ENCODE results near the gene MYO1H.

The MYO1H gene

DNA sequence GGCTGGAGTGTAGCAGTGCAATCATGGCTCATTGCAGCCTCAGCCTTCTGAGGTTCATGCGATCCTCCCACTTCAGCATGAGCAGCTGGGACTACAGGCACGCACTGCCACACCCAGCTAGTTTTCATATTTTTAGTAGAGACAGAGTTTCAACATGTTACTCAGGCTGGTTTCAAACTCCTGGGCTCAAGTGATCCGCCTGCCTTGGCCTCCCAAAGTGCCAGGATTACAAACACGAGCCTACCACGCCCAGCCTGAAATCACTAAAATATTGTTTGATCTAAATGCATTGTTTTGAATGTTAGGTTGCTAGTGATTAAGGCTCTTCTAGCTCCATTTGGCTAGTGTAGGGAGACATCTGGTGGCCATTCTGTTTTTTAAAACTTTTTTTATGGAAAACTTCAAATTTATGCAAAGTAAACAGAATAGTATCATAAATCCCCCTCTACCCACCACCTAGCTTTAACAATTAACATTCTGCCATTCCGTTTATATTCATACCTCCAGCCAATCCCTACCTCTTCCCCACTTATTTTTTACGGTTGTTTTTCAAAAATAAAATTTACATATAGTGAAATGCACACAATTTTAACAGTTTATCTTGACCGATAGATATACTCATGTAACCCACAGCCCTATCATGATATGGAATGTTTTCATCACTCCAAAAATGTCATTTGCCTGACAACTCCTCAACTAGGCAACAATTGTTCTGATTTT, 37.8 kb downstream of the MYO1H start (continued):
- TF ChIP-seq, protein P1, sequence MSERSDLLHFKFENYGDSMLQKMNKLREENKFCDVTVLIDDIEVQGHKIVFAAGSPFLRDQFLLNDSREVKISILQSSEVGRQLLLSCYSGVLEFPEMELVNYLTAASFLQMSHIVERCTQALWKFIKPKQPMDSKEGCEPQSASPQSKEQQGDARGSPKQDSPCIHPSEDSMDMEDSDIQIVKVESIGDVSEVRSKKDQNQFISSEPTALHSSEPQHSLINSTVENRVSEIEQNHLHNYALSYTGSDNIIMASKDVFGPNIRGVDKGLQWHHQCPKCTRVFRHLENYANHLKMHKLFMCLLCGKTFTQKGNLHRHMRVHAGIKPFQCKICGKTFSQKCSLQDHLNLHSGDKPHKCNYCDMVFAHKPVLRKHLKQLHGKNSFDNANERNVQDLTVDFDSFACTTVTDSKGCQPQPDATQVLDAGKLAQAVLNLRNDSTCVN (tag by site-specific recombination; optimal IDR thresholded peaks at IDR 0.05): no peak
- no peak for TF ChIP-seq ZIC2 (tag by site-specific recombination; IDR thresholded peaks at IDR 0.05)
- TF ChIP-seq, protein P2, sequence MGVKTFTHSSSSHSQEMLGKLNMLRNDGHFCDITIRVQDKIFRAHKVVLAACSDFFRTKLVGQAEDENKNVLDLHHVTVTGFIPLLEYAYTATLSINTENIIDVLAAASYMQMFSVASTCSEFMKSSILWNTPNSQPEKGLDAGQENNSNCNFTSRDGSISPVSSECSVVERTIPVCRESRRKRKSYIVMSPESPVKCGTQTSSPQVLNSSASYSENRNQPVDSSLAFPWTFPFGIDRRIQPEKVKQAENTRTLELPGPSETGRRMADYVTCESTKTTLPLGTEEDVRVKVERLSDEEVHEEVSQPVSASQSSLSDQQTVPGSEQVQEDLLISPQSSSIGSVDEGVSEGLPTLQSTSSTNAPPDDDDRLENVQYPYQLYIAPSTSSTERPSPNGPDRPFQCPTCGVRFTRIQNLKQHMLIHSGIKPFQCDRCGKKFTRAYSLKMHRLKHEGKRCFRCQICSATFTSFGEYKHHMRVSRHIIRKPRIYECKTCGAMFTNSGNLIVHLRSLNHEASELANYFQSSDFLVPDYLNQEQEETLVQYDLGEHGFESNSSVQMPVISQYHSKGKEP (tag by site-specific recombination; IDR thresholded peaks at IDR 0.05): peak; percentile 40; the same call in 1 of the 2 replicates
- TF ChIP-seq, protein P3, sequence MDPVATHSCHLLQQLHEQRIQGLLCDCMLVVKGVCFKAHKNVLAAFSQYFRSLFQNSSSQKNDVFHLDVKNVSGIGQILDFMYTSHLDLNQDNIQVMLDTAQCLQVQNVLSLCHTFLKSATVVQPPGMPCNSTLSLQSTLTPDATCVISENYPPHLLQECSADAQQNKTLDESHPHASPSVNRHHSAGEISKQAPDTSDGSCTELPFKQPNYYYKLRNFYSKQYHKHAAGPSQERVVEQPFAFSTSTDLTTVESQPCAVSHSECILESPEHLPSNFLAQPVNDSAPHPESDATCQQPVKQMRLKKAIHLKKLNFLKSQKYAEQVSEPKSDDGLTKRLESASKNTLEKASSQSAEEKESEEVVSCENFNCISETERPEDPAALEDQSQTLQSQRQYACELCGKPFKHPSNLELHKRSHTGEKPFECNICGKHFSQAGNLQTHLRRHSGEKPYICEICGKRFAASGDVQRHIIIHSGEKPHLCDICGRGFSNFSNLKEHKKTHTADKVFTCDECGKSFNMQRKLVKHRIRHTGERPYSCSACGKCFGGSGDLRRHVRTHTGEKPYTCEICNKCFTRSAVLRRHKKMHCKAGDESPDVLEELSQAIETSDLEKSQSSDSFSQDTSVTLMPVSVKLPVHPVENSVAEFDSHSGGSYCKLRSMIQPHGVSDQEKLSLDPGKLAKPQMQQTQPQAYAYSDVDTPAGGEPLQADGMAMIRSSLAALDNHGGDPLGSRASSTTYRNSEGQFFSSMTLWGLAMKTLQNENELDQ (tag by site-specific recombination; IDR thresholded peaks at IDR 0.05; ENCODE audit: low read depth): no peak
- no peak for TF ChIP-seq ZFHX2 (tag by site-specific recombination; conservative IDR thresholded peaks at IDR 0.05)
- no peak for TF ChIP-seq ZNF184 (tag by site-specific recombination; IDR thresholded peaks at IDR 0.05)
- TF ChIP-seq SP7 (tag by site-specific recombination; IDR thresholded peaks at IDR 0.05): peak; percentile 16; the same call in 1 of the 2 replicates

DNA sequence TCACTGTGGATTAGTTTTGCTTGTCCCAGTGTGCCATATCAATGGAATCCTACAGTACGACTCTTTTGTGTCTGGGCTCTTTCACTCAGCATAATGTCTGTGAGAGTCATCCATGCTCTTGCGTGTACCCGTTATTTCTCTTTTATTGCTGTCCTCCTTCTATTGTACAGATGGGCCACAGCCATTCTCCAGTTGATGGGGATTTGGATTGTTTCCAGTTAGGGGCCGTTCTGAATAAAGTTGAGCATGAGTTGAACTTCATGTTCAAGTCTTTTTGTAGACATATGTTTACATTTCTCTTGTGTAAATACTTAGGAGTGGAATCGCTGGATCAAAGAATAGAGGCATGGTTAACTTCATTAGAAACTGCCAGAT, 38.3 kb downstream of the MYO1H start:
- Histone ChIP-seq H3K4me3 (ENCODE audit: low read depth, low read length) (no peak overlapping the region), H3K36me3 (ENCODE audit: control insufficient read depth in 2 of 2, insufficient read depth in 1 of 2, low read length in 2 of 2) (no peaks in the 10 kb centered on the region), H3K27ac (ENCODE audit: extremely low read depth, low read depth, low read length) (no peak overlapping the region), H3K9me3 (ENCODE audit: control insufficient read depth, insufficient read depth, low read depth, low read length) (no peaks in the 10 kb centered on the region), H3K4me1 (ENCODE audit: control insufficient read depth, insufficient read depth, low read length) (no peaks in the 10 kb centered on the region)
- ChIA-PET CTCF (interaction anchor here (0.6 to 4.9 kb wide), 28 partner anchors 8 to 323 kb away, joined by 3 to 93 read pairs (median 4); partner anchors contain the start of gene MYO1H), POLR2A (interaction anchor here (0.5 kb wide), 1 partner anchor 33 kb away, joined by 4 read pairs; no protein-coding TSS in a partner anchor)
- TF ChIP-seq ZBTB17 (tag by site-specific recombination; IDR thresholded peaks at IDR 0.05): 0 out of 2 replicates have a peak, but pooled peaks have one; percentile 25
- peak; percentile 96 for TF ChIP-seq MZF1 (tag by site-specific recombination; IDR thresholded peaks at IDR 0.05; ENCODE audit: borderline replicate concordance)
- no peak for TF ChIP-seq ZNF23 (tag by site-specific recombination; IDR thresholded peaks at IDR 0.05; ENCODE audit: borderline replicate concordance)
- no peak for TF ChIP-seq ZNF623 (tag by site-specific recombination; IDR thresholded peaks at IDR 0.05)

DNA sequence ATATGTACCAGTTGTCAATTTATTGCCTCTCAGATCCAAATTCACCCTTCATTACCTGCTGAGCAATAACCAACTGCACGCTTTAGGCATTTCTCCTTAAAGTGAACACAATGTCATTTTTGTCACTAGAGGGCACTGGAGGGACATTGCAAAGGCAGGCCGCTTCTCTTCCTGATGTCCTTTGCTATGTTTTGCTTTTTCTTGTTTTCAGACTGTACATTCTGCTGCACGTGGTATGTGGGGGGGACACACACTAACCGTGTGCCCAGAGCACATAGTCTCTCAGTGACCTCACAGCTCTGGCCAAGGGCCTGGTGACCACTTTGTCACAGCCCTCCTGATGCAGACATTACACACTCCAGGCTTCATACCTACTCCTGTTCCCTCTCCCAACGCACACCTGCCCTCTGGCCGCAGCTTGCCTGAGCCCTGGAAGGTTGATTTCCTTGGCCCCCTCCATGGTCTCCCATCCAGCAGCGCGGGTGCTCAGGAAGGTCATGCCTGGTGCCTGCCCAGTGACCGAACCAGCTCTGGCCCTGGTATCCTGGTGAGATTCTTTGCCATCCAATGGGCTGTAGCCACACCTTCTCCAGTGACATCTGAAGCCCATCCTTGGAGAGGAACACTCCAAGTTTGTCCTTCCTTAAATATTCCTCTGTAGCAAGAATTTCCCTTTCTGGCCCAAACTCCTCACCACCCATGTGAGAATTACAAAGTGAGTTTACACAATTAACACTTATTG, 39.9 kb downstream of the MYO1H start:
- no peak overlapping the region for H3K4me3 ChIP-seq (ENCODE audit: low read depth, low read length)
- CTCF ChIA-PET: interaction anchor here (0.6 to 4.9 kb wide), 35 partner anchors 8 to 1415 kb away, joined by 3 to 93 read pairs (median 3); no protein-coding TSS in a partner anchor
- H3K27ac ChIP-seq (ENCODE audit: extremely low read depth, low read depth, low read length): no peak overlapping the region
- H3K4me1 ChIP-seq (ENCODE audit: control insufficient read depth, insufficient read depth, low read length): no peaks in the 10 kb centered on the region
- H3K9me3 ChIP-seq (ENCODE audit: control insufficient read depth, insufficient read depth, low read depth, low read length): no peaks in the 10 kb centered on the region
- H3K36me3 ChIP-seq (ENCODE audit: control insufficient read depth in 2 of 2, insufficient read depth in 1 of 2, low read length in 2 of 2): no peaks in the 10 kb centered on the region
- POLR2A ChIA-PET: no interaction called here
- TF ChIP-seq, protein P4, sequence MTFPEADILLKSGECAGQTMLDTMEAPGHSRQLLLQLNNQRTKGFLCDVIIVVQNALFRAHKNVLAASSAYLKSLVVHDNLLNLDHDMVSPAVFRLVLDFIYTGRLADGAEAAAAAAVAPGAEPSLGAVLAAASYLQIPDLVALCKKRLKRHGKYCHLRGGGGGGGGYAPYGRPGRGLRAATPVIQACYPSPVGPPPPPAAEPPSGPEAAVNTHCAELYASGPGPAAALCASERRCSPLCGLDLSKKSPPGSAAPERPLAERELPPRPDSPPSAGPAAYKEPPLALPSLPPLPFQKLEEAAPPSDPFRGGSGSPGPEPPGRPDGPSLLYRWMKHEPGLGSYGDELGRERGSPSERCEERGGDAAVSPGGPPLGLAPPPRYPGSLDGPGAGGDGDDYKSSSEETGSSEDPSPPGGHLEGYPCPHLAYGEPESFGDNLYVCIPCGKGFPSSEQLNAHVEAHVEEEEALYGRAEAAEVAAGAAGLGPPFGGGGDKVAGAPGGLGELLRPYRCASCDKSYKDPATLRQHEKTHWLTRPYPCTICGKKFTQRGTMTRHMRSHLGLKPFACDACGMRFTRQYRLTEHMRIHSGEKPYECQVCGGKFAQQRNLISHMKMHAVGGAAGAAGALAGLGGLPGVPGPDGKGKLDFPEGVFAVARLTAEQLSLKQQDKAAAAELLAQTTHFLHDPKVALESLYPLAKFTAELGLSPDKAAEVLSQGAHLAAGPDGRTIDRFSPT (tag by site-specific recombination; IDR thresholded peaks at IDR 0.05): no peak
- TF ChIP-seq ZBTB17 (tag by site-specific recombination; IDR thresholded peaks at IDR 0.05) (peak; percentile 41; the same call in 1 of the 2 replicates), ZNF211 (tag by site-specific recombination; IDR thresholded peaks at IDR 0.05; ENCODE audit: low read depth) (0 out of 2 replicates have a peak, but pooled peaks have one; percentile 44), ZXDB (tag by site-specific recombination; IDR thresholded peaks at IDR 0.05) (no peak), SP3 (tag by site-specific recombination; IDR thresholded peaks at IDR 0.05) (no peak), ZBTB48 (tag by site-specific recombination; IDR thresholded peaks at IDR 0.05) (no peak), ZNF585B (tag by site-specific recombination; IDR thresholded peaks at IDR 0.05) (no peak), ZFP69B (tag by site-specific recombination; IDR thresholded peaks at IDR 0.05) (no peak), HOXC10 (CRISPR knock-in tag; IDR thresholded peaks at IDR 0.05) (no peak), SETDB1 (IDR thresholded peaks at IDR 0.05; ENCODE audit: insufficient read length, low read length) (peak; percentile 88), KLF7 (tag by site-specific recombination; IDR thresholded peaks at IDR 0.05; ENCODE audit: borderline replicate concordance) (no peak)
- TF ChIP-seq, protein P5, sequence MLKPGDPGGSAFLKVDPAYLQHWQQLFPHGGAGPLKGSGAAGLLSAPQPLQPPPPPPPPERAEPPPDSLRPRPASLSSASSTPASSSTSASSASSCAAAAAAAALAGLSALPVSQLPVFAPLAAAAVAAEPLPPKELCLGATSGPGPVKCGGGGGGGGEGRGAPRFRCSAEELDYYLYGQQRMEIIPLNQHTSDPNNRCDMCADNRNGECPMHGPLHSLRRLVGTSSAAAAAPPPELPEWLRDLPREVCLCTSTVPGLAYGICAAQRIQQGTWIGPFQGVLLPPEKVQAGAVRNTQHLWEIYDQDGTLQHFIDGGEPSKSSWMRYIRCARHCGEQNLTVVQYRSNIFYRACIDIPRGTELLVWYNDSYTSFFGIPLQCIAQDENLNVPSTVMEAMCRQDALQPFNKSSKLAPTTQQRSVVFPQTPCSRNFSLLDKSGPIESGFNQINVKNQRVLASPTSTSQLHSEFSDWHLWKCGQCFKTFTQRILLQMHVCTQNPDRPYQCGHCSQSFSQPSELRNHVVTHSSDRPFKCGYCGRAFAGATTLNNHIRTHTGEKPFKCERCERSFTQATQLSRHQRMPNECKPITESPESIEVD (tag by site-specific recombination; IDR thresholded peaks at IDR 0.05): no peak
